ENCODE results near the gene TRABD.

Gene TRABD

GRCh38 chr22:50175921-50176849 is 9.5 kb upstream of the TRABD start:
- no peak for DNase-seq

DNA sequence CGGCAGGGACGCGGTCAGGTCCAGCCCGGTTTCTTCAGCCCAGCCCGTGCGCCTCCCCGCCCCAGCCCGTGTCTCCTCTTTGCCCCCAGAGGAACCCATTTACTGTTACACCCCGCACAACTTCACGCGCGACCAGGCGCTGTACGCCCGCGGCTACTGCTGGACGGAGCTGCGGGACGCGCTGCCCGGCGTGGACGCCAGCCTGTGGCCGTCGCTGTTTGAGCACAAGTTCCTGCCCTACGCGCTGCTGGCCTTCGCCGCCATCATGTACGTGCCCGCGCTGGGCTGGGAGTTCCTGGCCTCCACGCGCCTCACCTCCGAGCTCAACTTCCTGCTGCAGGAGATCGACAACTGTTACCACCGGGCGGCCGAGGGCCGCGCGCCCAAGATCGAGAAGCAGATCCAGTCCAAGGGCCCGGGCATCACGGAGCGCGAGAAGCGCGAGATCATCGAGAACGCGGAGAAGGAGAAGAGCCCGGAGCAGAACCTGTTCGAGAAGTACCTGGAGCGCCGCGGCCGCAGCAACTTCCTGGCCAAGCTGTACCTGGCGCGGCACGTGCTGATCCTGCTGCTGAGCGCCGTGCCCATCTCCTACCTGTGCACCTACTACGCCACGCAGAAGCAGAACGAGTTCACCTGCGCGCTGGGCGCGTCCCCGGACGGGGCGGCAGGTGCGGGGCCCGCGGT is 8.7 kb upstream of the TRABD start:
- no peak for DNase-seq

GRCh38 chr22:50177537-50178470 is 7.9 kb upstream of the TRABD start:
- DNase-seq, result no peak

DNA sequence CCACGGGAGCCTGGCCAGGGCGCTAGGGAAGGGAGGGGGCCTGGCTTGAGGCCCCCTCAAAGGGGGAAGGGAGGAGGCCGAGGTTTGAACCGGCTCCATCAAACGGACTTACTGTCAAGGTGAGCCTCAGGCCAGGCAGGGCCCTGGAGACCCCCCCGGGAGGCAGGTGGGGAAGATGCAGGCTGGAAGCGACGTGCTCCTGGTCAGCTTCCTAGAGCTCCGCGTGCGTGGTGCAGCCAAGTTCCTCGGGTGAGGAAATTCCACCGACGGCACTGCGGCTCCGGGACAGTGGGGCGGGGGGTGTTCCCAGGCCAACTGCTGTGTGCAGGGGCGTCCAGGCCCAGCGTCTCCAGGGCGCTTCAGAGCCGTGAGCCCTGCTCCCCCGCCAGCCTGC is 7.2 kb upstream of the TRABD start:
- no peak for DNase-seq

GRCh38 chr22:50178871-50179869 is 6.5 kb upstream of the TRABD start:
- no peak for DNase-seq

DNA sequence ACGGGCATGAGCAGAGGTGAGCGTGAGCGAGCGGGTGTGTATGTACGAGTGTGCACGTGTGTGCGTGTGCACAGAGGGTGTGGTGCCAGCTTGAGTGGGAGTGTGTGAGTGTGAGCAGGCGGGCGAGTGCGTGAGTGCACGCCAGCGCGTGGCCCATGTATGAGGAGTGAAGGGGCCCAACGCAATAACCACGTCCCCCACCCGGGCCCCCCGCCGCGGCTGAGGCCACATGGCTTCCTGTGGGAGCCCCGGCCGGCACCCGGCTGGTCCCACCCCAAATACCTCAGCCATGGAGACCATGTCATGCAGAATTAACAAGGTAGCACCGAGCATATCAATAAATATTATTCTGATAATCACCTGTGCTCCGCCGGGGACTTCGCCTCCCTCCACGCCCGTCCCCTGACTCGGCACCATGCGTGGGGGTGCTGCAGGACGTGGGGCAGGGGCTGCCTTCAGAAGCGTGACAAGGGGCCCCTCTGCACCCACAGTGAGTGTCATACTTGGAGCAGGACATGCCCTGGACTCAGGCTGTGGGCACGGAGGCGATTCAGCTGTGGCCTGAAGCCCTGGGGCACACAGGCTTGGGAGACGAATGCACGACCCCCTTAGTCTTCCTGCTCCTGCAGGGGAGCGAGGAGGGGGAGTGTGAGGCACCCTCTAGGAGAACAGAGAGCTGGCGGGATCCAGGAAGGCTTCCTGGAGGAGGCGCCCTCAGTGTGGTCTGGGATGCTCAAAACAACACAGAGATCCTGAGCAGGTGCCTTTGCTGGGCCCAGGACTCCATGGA is 5.6 kb upstream of the TRABD start:
- no peak for DNase-seq

GRCh38 chr22:50180727-50181521 is 4.8 kb upstream of the TRABD start:
- no peak for DNase-seq

GRCh38 chr22:50182176-50183081 is 3.3 kb upstream of the TRABD start:
- no peak for DNase-seq

DNA sequence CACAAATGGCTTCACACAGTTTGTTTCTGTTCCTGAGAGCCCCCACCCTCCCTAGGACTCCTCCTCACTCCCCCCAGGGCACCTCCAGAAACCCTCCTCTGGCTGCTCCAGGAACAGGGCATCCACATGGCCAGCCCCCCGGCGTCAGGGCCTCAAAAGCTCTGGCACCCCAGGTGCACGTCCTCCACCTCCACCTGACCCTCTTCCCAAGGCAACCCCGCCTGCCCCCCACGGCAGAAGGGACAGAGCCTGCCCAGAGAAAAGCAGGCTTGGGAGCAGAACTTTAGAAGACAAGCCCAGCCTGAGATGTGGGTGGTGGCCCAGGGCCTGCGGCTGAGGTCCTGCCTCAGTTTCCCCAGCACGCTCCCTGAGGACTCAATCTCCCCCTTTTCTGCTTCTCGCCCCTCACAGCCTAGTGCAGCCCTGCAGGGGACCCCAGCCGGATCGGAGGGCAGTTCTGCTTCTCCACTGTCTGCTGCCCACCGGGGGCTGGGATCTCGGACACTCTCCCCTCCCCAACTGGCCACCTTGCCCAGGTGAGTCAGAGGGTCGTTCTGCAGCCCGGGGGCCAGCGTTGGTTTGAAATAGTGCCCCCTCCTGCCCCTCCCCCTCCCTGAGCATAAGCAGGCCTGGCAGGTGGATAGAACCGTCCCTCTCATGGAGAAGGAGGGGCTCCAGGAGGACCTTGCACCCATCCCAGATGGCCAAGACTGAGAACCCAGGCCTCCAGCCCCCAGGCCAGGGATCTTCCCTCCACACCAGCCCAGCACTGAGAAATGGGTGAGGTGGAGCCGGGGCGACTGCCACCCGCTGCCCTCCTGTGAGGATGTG is 2.4 kb upstream of the TRABD start:
- DNase-seq, result no peak

- no peak for DNase-seq
These were observed 1.5 kb upstream of the TRABD start for GRCh38 chr22:50184004-50184901.

DNA sequence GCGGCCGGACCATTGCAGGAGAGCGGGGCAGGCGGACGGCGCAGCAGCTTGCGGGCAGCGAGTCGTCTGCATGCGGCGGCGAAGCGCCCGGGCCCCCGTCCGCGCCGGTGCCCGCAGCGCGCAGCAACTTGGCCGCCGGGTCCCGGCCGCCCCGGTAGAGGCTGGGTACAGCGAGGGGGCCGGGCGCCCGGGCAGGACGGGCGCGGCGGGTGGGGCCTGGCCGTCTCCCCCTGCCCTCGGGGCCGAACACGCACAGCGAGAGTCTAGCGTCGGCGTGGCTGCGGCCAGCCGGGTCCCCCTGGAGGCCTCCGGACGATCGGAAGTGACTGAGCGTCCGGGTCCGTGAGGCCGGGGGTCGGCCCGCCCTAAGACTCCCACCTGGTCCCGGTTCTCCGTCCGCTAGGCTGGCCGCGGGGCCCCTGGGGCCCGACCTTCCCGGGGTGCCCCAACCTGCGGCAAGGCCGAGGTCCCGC is 775 bp upstream of the TRABD start:
- no peak for DNase-seq

DNA sequence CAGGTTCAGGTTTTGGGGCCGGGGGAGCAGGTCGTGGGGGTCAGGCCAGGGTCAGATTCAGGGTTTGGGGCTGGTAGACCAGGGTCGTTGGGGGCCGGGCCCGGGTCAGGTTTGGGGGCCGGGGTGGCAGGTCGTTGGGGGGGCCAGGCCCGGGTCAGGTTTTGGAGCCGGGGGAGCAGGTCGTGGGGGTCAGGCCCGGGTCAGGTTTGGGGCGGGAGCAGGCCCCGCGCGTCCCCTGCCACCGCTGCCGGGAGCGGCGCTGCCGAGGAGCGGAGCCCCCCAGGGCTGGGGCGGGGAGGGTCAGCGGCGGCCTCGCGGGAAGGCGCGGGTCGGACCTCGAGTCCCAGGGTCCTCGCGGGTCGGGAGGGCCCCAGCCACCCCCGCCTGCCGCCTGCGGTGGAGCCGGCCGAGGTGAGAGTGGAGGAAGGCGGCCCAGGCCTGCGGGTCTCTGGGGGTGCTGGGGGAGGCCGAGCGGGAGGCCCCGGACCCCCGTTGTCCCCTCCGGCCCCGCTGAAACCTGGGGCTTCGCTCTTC is 535 bp downstream of the TRABD start:
- DNase-seq, result no peak

GRCh38 chr22:50186761-50187523 is 1.2 kb downstream of the TRABD start:
- DNase-seq, result peak; percentile 32

DNA sequence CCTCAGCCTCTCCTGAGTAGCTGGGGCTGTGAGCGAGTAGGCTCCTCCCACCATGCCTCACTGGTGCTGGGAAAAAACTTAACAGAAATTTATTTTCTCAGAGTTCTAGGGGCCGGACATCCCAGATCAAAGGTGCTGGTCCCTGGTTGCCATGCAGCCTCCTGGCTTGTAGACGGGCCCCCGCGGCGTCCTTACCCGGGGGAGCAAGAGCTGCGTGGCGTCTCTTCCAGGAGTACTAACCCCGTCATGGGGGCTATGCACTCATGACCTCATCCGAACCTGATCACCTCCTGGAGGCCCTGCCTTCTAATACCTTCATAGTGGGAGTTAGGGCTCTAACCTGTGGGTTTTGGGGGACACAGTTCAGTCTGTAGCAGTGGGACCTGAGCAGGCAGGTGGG is 2.6 kb downstream of the TRABD start:
- DNase-seq, result no peak

GRCh38 chr22:50189184-50189848 is 3.6 kb downstream of the TRABD start:
- DNase-seq, result no peak
